Keratinocyte (primary cell): ENCODE results near the gene USP16.

ENCODE experiments used
- EZH2 ChIP-seq: IDR thresholded peaks from one replicate; pipeline ENCODE4 v1.6.1; 2012; ENCODE audit warnings: inconsistent platforms, mild to moderate bottlenecking, low read length, moderate library complexity
- TF ChIP-seq, protein P1 (sequence below), 3 experiments: IDR thresholded peaks in 1 of 3; conservative IDR thresholded peaks in 1 of 3; optimal IDR thresholded peaks in 1 of 3; 2 replicates in 2 of 3; 3 replicates in 1 of 3; pipeline versions ENCODE3 to v1.5.1; 2011; ENCODE audit warnings: low read length in 3 of 3, mild to moderate bottlenecking in 3 of 3, moderate library complexity in 2 of 3, control low read depth in 1 of 3, inconsistent platforms in 1 of 3; ENCODE audit not compliant: insufficient read depth in 2 of 3; ENCODE audit errors: extremely low read depth in 1 of 3

DNA sequence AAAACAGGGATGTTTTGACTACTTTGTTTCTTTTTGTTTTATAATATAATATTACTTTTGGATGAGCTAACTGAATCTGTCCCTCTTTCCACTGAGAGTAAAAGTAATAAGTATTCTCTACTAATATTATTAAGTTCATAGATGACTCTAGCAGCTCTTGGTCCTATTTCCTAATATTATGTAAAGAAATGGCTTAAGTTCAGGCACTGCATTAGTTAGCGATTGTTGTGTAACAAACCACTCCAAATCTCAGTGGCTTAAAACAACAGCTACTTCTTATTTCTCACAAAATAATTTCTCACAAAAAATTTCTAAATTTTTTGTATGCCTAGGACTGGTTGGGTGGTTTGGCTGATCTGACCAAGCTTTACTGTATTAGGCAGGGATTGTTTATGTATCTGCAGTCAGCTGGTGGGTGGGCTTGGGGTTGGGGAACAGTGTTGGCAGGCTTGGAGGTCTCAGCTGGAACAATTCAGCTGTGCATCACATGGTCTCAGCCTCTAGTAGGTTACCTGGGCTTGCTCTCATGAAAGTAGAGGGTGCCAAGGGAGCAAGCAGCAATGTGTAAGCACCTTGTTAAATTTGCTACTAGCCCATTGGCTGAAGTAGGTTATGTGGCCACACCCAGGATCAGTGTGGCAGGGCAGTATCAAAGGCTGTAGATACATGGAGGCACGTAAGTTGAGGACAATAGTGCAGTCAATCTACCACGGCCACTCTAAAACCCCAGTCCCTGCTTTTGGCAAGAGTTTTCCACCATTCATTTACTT lies 57.8 kb downstream of the USP16 start:
- TF ChIP-seq, protein P1, sequence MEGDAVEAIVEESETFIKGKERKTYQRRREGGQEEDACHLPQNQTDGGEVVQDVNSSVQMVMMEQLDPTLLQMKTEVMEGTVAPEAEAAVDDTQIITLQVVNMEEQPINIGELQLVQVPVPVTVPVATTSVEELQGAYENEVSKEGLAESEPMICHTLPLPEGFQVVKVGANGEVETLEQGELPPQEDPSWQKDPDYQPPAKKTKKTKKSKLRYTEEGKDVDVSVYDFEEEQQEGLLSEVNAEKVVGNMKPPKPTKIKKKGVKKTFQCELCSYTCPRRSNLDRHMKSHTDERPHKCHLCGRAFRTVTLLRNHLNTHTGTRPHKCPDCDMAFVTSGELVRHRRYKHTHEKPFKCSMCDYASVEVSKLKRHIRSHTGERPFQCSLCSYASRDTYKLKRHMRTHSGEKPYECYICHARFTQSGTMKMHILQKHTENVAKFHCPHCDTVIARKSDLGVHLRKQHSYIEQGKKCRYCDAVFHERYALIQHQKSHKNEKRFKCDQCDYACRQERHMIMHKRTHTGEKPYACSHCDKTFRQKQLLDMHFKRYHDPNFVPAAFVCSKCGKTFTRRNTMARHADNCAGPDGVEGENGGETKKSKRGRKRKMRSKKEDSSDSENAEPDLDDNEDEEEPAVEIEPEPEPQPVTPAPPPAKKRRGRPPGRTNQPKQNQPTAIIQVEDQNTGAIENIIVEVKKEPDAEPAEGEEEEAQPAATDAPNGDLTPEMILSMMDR (optimal IDR thresholded peaks at IDR 0.05 in 1 of 3, IDR thresholded peaks at IDR 0.05 in 1 of 3, conservative IDR thresholded peaks at IDR 0.05 in 1 of 3; ENCODE audit: extremely low read depth in 1 of 3, insufficient read depth in 2 of 3, low read length in 3 of 3): no peak
- no peak for TF ChIP-seq EZH2
